ENCODE data around the gene CTNNA2.

The CTNNA2 gene

GRCh38 chr2:79796641-79797040 is 283.8 kb downstream of the CTNNA2 start:
- DNase-seq: no peak

- DNase-seq: no peak
Observed at GRCh38 chr2:79798776-79799175, 285.9 kb downstream of the CTNNA2 start.

- no peak for DNase-seq
Observed at GRCh38 chr2:79799729-79800128, 286.9 kb downstream of the CTNNA2 start.

- DNase-seq: no peak
Observed at GRCh38 chr2:79801082-79801481, 288.2 kb downstream of the CTNNA2 start.

GRCh38 chr2:79817288-79817687 is 304.4 kb downstream of the CTNNA2 start:
- no peak for DNase-seq

- DNase-seq: no peak
Observed at GRCh38 chr2:79820281-79820680, 307.4 kb downstream of the CTNNA2 start.

GRCh38 chr2:79822136-79822535 is 309.3 kb downstream of the CTNNA2 start:
- no peak for DNase-seq

GRCh38 chr2:79824086-79824786 is 311.4 kb downstream of the CTNNA2 start:
- no peak for DNase-seq

- DNase-seq: no peak
Observed at GRCh38 chr2:79827881-79828280, 315.0 kb downstream of the CTNNA2 start.

GRCh38 chr2:79830501-79830900 is 317.6 kb downstream of the CTNNA2 start:
- no peak for DNase-seq

- DNase-seq: no peak
Observed at GRCh38 chr2:79831961-79832360, 319.1 kb downstream of the CTNNA2 start.

GRCh38 chr2:79832511-79833234 is 319.8 kb downstream of the CTNNA2 start:
- no peak for DNase-seq

- no peak for DNase-seq
Observed at GRCh38 chr2:79833235-79833878, 320.5 kb downstream of the CTNNA2 start.

GRCh38 chr2:79835911-79836310 is 323.1 kb downstream of the CTNNA2 start:
- DNase-seq: no peak

- DNase-seq: no peak
Observed at GRCh38 chr2:79844011-79844410, 331.2 kb downstream of the CTNNA2 start.

GRCh38 chr2:79846878-79847277 is 334.0 kb downstream of the CTNNA2 start:
- DNase-seq: no peak

- DNase-seq: no peak
Observed at GRCh38 chr2:79849241-79849640, 336.4 kb downstream of the CTNNA2 start.

GRCh38 chr2:79849949-79850348 is 337.1 kb downstream of the CTNNA2 start:
- no peak for DNase-seq

- no peak for DNase-seq
Observed at GRCh38 chr2:79850912-79851311, 338.1 kb downstream of the CTNNA2 start.

GRCh38 chr2:79855264-79856006 is 342.6 kb downstream of the CTNNA2 start:
- DNase-seq: no peak

- no peak for DNase-seq
Observed at GRCh38 chr2:79857888-79858287, 345.0 kb downstream of the CTNNA2 start.

- DNase-seq: no peak
Observed at GRCh38 chr2:79860228-79861058, 347.6 kb downstream of the CTNNA2 start.

- DNase-seq: no peak
Observed at GRCh38 chr2:79861059-79861374, 348.2 kb downstream of the CTNNA2 start.
